ENCODE results near the gene BCL6. TPM values are rescaled to one million over a fixed set of nuclear protein-coding genes. Genes with fewer than 3 reads are reported as not detected.

The BCL6 gene
- total RNA-seq, 1 experiment from 2014 or later: 10.2 TPM

GRCh38 chr3:187762792-187763191, 17.5 kb upstream of the BCL6 start (continued):
- TF ChIP-seq ZNF232 (CRISPR knock-in tag; IDR thresholded peaks at IDR 0.05): no peak

GRCh38 chr3:187759601-187760000, 14.3 kb upstream of the BCL6 start:
- no peak for TF ChIP-seq AFF4 (CRISPR knock-in tag; IDR thresholded peaks at IDR 0.05; ENCODE audit: borderline replicate concordance)
- no peak for TF ChIP-seq ZNF219 (CRISPR knock-in tag; IDR thresholded peaks at IDR 0.05; ENCODE audit: borderline replicate concordance)
- TF ChIP-seq SMAD4 (CRISPR knock-in tag; IDR thresholded peaks at IDR 0.05): no peak
- TF ChIP-seq FOXK1 (CRISPR knock-in tag; IDR thresholded peaks at IDR 0.05): no peak
- no peak for TF ChIP-seq ZNF532 (CRISPR knock-in tag; IDR thresholded peaks at IDR 0.05; ENCODE audit: borderline replicate concordance)
- TF ChIP-seq GABPB1 (CRISPR knock-in tag; IDR thresholded peaks at IDR 0.05): no peak
- TF ChIP-seq ATF6 (CRISPR knock-in tag; IDR thresholded peaks at IDR 0.05): no peak
- no peak for TF ChIP-seq JUN (CRISPR knock-in tag; IDR thresholded peaks at IDR 0.05)
- Mint-ChIP-seq H3K36me3 (no peaks in the 10 kb centered on the region), H3K27ac (no peak overlapping the region), H3K27me3 (ENCODE audit: low read depth) (no peaks in the 10 kb centered on the region; the same call in 1 of the 2 replicates), H3K9me3 (no peaks in the 10 kb centered on the region), H3K4me1 (peaks cover 12% of the 10 kb centered on the region), H3K4me3 (no peak overlapping the region)
- no peak for ATAC-seq
- no peak for DNase-seq (ENCODE audit: low spot score)
- CTCF ChIA-PET: interaction anchor here (1.0 to 1.1 kb wide), 2 partner anchors 12 to 19 kb away, joined by 3 to 4 read pairs; no protein-coding TSS in a partner anchor
- POLR2A ChIA-PET: interaction anchor here (1.7 kb wide), 1 partner anchor 14 kb away, joined by 5 read pairs; the partner anchor contains the start of gene BCL6

- DNase-seq (ENCODE audit: low spot score) (no peak), ATAC-seq (no peak)
- no peaks in the 10 kb centered on the region for H3K36me3 Mint-ChIP-seq
- peaks cover under 1% of the 10 kb centered on the region for H3K4me1 Mint-ChIP-seq
- CTCF ChIA-PET: interaction anchor here (1.1 kb wide), 1 partner anchor 11 kb away, joined by 3 read pairs; no protein-coding TSS in a partner anchor
- H3K27ac Mint-ChIP-seq: no peak overlapping the region
- H3K4me3 Mint-ChIP-seq: no peak overlapping the region
- H3K9me3 Mint-ChIP-seq: no peaks in the 10 kb centered on the region
- POLR2A ChIA-PET: interaction anchor here (1.7 kb wide), 1 partner anchor 13 kb away, joined by 5 read pairs; the partner anchor contains the start of gene BCL6
- H3K27me3 Mint-ChIP-seq (ENCODE audit: low read depth): no peaks in the 10 kb centered on the region; the same call in 1 of the 2 replicates
- TF ChIP-seq OVOL2 (CRISPR knock-in tag; IDR thresholded peaks at IDR 0.05; ENCODE audit: borderline replicate concordance): no peak
- TF ChIP-seq AFF4 (CRISPR knock-in tag; IDR thresholded peaks at IDR 0.05; ENCODE audit: borderline replicate concordance): no peak
- TF ChIP-seq ATF1 (CRISPR knock-in tag; IDR thresholded peaks at IDR 0.05): no peak
- TF ChIP-seq JAZF1 (CRISPR knock-in tag; IDR thresholded peaks at IDR 0.05): no peak
- TF ChIP-seq FOXJ3 (CRISPR knock-in tag; IDR thresholded peaks at IDR 0.05; ENCODE audit: borderline replicate concordance): no peak
- TF ChIP-seq ATF3 (CRISPR knock-in tag; conservative IDR thresholded peaks at IDR 0.05): no peak
- no peak for TF ChIP-seq NFATC4 (CRISPR knock-in tag; IDR thresholded peaks at IDR 0.05)
- TF ChIP-seq IRF1 (CRISPR knock-in tag; IDR thresholded peaks at IDR 0.05): no peak
- no peak for TF ChIP-seq TEAD1 (CRISPR knock-in tag; IDR thresholded peaks at IDR 0.05)
Measured at GRCh38 chr3:187758318-187758955, 13.2 kb upstream of the BCL6 start.

Measured in WTC11 (cell line).